Trophoblast cell (in vitro differentiated cells and primary cell): Measurements from ENCODE around the gene RECK.

Experiments
- DNase-seq, 2 donors: peaks; one replicate each; pipeline ENCODE4 v3.0.0-alpha.2; 2016
- H2AFZ ChIP-seq: 2 replicates; pipeline ENCODE4 v1.6.1; 2013; ENCODE audit warnings: low read length, moderate library complexity, mild to moderate bottlenecking; ENCODE audit not compliant: insufficient read depth, poor library complexity
- H2AK5ac ChIP-seq: 2 replicates; pipeline ENCODE4 v1.6.1; 2013; ENCODE audit warnings: mild to moderate bottlenecking, low read length
- H2BK120ac ChIP-seq: 2 replicates; pipeline ENCODE4 v1.6.1; 2013; ENCODE audit warnings: low read length, mild to moderate bottlenecking, moderate library complexity; ENCODE audit not compliant: insufficient read depth, poor library complexity
- H2BK12ac ChIP-seq: 2 replicates; pipeline ENCODE4 v1.6.1; 2013; ENCODE audit warnings: mild to moderate bottlenecking, low read length, moderate library complexity
- H2BK5ac ChIP-seq: 2 replicates; pipeline ENCODE4 v1.6.1; 2013; ENCODE audit warnings: low read length, low read depth, moderate library complexity, mild to moderate bottlenecking; ENCODE audit not compliant: poor library complexity
- H3K14ac ChIP-seq: 2 replicates; pipeline ENCODE4 v1.6.1; 2013; ENCODE audit warnings: mild to moderate bottlenecking, low read length
- H3K18ac ChIP-seq: 2 replicates; pipeline ENCODE4 v1.6.1; 2013; ENCODE audit warnings: mild to moderate bottlenecking, low read length
- H3K23ac ChIP-seq: 2 replicates; pipeline ENCODE4 v1.6.1; 2013; ENCODE audit warnings: low read length
- H3K27ac ChIP-seq: 2 replicates; pipeline ENCODE4 v1.5.1; 2013; ENCODE audit warnings: low read depth, mild to moderate bottlenecking, inconsistent platforms, low read length, moderate library complexity
- H3K27me3 ChIP-seq: 2 replicates; pipeline ENCODE4 v1.6.1; 2013; ENCODE audit warnings: inconsistent platforms, mild to moderate bottlenecking, low read length, moderate library complexity; ENCODE audit not compliant: insufficient read depth
- H3K36me3 ChIP-seq, 2 experiments: 1 replicate in 1 of 2; 2 replicates in 1 of 2; pipeline ENCODE4 v1.6.1; 2013; ENCODE audit warnings: low read length in 2 of 2, mild to moderate bottlenecking in 2 of 2, moderate library complexity in 1 of 2; ENCODE audit not compliant: insufficient read depth in 2 of 2, control insufficient read depth in 1 of 2
- H3K4ac ChIP-seq: 2 replicates; pipeline ENCODE4 v1.6.1; 2013; ENCODE audit warnings: low read depth, mild to moderate bottlenecking, low read length, moderate library complexity
- H3K4me1 ChIP-seq, 2 experiments: 1 replicate in 1 of 2; 2 replicates in 1 of 2; pipeline ENCODE4 v1.6.1; 2013; ENCODE audit warnings: low read length in 2 of 2, mild to moderate bottlenecking in 2 of 2, moderate library complexity in 1 of 2; ENCODE audit not compliant: insufficient read depth in 2 of 2, control insufficient read depth in 1 of 2
- H3K4me2 ChIP-seq: 2 replicates; pipeline ENCODE4 v1.6.1; 2013; ENCODE audit warnings: inconsistent platforms, mild to moderate bottlenecking, low read length, moderate library complexity
- H3K4me3 ChIP-seq: 2 replicates; pipeline ENCODE4 v1.5.1; 2013; ENCODE audit warnings: mild to moderate bottlenecking, low read depth, low read length, inconsistent platforms
- H3K79me1 ChIP-seq: one replicate; pipeline ENCODE4 v1.6.1; 2013; ENCODE audit warnings: low read length
- H3K79me2 ChIP-seq: 2 replicates; pipeline ENCODE4 v1.6.1; 2013; ENCODE audit warnings: low read length, mild to moderate bottlenecking; ENCODE audit not compliant: control insufficient read depth, insufficient read depth, poor library complexity
- H3K9ac ChIP-seq: 2 replicates; pipeline ENCODE4 v1.6.1; 2013; ENCODE audit warnings: mild to moderate bottlenecking, low read length
- H3K9me3 ChIP-seq: 2 replicates; pipeline ENCODE4 v1.6.1; 2013; ENCODE audit warnings: low read depth, mild to moderate bottlenecking, control low read depth, inconsistent platforms, low read length; ENCODE audit not compliant: insufficient read depth
- H4K12ac ChIP-seq: 2 replicates; pipeline ENCODE4 v1.6.1; 2013; ENCODE audit warnings: low read depth, mild to moderate bottlenecking, low read length, moderate library complexity
- H4K8ac ChIP-seq: 2 replicates; pipeline ENCODE4 v1.6.1; 2013; ENCODE audit warnings: low read depth, mild to moderate bottlenecking, low read length, moderate library complexity
- H4K91ac ChIP-seq: one replicate; pipeline ENCODE4 v1.6.1; 2013; ENCODE audit warnings: low read depth, mild to moderate bottlenecking, low read length, moderate library complexity
- WGBS: extraction: QIAGEN DNeasy Blood & Tissue Kit; methylation state at CpG from one replicate; pipeline ENCODE4 v1.1.7; 2013; ENCODE audit warnings: missing lambda C conversion rate; ENCODE audit not compliant: insufficient read length, insufficient coverage; ENCODE audit errors: extremely low coverage; 5-methylcytosine and 5-hydroxymethylcytosine counted together

Gene RECK

GRCh38 chr9:36121971-36122370 is 85.3 kb downstream of the RECK start:
- H2BK120ac ChIP-seq = no peak overlapping the region
- H3K9me3 ChIP-seq = no peaks in the 10 kb centered on the region
- H2AFZ ChIP-seq = no peak overlapping the region
- H3K9ac ChIP-seq = no peak overlapping the region
- no peak overlapping the region for H3K4ac ChIP-seq
- no peak overlapping the region for H3K18ac ChIP-seq
- no peaks in the 10 kb centered on the region for H3K79me1 ChIP-seq
- WGBS = no CpG with 5 or more reads among the region's 7 CpGs
- DNase-seq = no peak
- H2BK12ac ChIP-seq = no peak overlapping the region
- peaks cover 0 to 5% of the 10 kb centered on the region in 2 experiments for H3K36me3 ChIP-seq
- no peak overlapping the region for H3K4me2 ChIP-seq
- H4K91ac ChIP-seq = no peak overlapping the region
- no peak overlapping the region for H3K4me3 ChIP-seq
- no peak overlapping the region for H2AK5ac ChIP-seq
- H3K27ac ChIP-seq = no peak overlapping the region
- H4K8ac ChIP-seq = no peak overlapping the region
- H4K12ac ChIP-seq = no peak overlapping the region
- H3K14ac ChIP-seq = no peak overlapping the region
- no peaks in the 10 kb centered on the region for H3K27me3 ChIP-seq
- H3K23ac ChIP-seq = no peak overlapping the region
- H2BK5ac ChIP-seq = no peak overlapping the region
- H3K4me1 ChIP-seq = no peaks in the 10 kb centered on the region
- H3K79me2 ChIP-seq = no peaks in the 10 kb centered on the region

GRCh38 chr9:36123515-36123914 is 86.8 kb downstream of the RECK start:
- Histone ChIP-seq H3K14ac (no peak overlapping the region), H3K4me2 (no peak overlapping the region), H2AFZ (no peak overlapping the region), H3K79me2 (no peaks in the 10 kb centered on the region), H3K27ac (no peak overlapping the region), H3K4me3 (no peak overlapping the region), H4K91ac (no peak overlapping the region), H3K9me3 (no peaks in the 10 kb centered on the region), H3K23ac (no peak overlapping the region), H2BK120ac (no peak overlapping the region), H2BK12ac (no peak overlapping the region), H3K9ac (no peak overlapping the region), H4K8ac (no peak overlapping the region), H3K36me3 (peaks cover 0 to 5% of the 10 kb centered on the region in 2 experiments), H3K4ac (no peak overlapping the region), H3K18ac (no peak overlapping the region), H2AK5ac (no peak overlapping the region), H4K12ac (no peak overlapping the region), H2BK5ac (no peak overlapping the region), H3K27me3 (no peaks in the 10 kb centered on the region), H3K4me1 (no peaks in the 10 kb centered on the region), H3K79me1 (no peaks in the 10 kb centered on the region)
- no peak for DNase-seq
- WGBS = no CpG with 5 or more reads among the region's 2 CpGs

- H3K9ac ChIP-seq = no peak overlapping the region
- no peak overlapping the region for H3K4me2 ChIP-seq
- no peak overlapping the region for H3K4ac ChIP-seq
- H3K36me3 ChIP-seq = peaks cover 0 to 5% of the 10 kb centered on the region in 2 experiments
- no peaks in the 10 kb centered on the region for H3K79me1 ChIP-seq
- H3K79me2 ChIP-seq = no peaks in the 10 kb centered on the region
- H2BK120ac ChIP-seq = no peak overlapping the region
- H3K4me1 ChIP-seq = no peaks in the 10 kb centered on the region
- H4K91ac ChIP-seq = no peak overlapping the region
- WGBS = no CpG with 5 or more reads among the region's 10 CpGs
- no peak overlapping the region for H2BK5ac ChIP-seq
- H4K12ac ChIP-seq = no peak overlapping the region
- H3K9me3 ChIP-seq = no peaks in the 10 kb centered on the region
- no peak for DNase-seq
- H3K27me3 ChIP-seq = no peaks in the 10 kb centered on the region
- no peak overlapping the region for H3K14ac ChIP-seq
- H4K8ac ChIP-seq = no peak overlapping the region
- H2AK5ac ChIP-seq = no peak overlapping the region
- H2BK12ac ChIP-seq = no peak overlapping the region
- H3K4me3 ChIP-seq = no peak overlapping the region
- H2AFZ ChIP-seq = no peak overlapping the region
- H3K27ac ChIP-seq = no peak overlapping the region
- no peak overlapping the region for H3K23ac ChIP-seq
- H3K18ac ChIP-seq = no peak overlapping the region
These were observed 88.5 kb downstream of the RECK start for GRCh38 chr9:36125062-36125855.

- H3K79me1 ChIP-seq = no peaks in the 10 kb centered on the region
These were observed 89.5 kb downstream of the RECK start for GRCh38 chr9:36126016-36126730.

More at GRCh38 chr9:36126016-36126730, 89.5 kb downstream of the RECK start:
- peaks cover 0 to 5% of the 10 kb centered on the region in 2 experiments for H3K36me3 ChIP-seq
- DNase-seq = no peak
- no peak overlapping the region for H2BK5ac ChIP-seq
- H3K4ac ChIP-seq = no peak overlapping the region
- H3K79me2 ChIP-seq = no peaks in the 10 kb centered on the region
- H4K91ac ChIP-seq = no peak overlapping the region
- no peak overlapping the region for H3K14ac ChIP-seq
- no peak overlapping the region for H2BK120ac ChIP-seq
- no peaks in the 10 kb centered on the region for H3K9me3 ChIP-seq
- no peak overlapping the region for H2AK5ac ChIP-seq
- H3K9ac ChIP-seq = no peak overlapping the region
- H3K23ac ChIP-seq = no peak overlapping the region
- no CpG with 5 or more reads among the region's 7 CpGs for WGBS
- H3K27ac ChIP-seq = no peak overlapping the region
- H4K8ac ChIP-seq = no peak overlapping the region
- no peak overlapping the region for H2BK12ac ChIP-seq
- no peaks in the 10 kb centered on the region for H3K4me1 ChIP-seq
- H3K18ac ChIP-seq = no peak overlapping the region
- H2AFZ ChIP-seq = no peak overlapping the region
- H3K27me3 ChIP-seq = no peaks in the 10 kb centered on the region
- H3K4me2 ChIP-seq = no peak overlapping the region
- no peak overlapping the region for H4K12ac ChIP-seq
- no peak overlapping the region for H3K4me3 ChIP-seq
